Measurements from ENCODE around the gene FCHSD2. TPM values are rescaled to one million over a fixed set of nuclear protein-coding genes. Genes with fewer than 3 reads are reported as not detected.

The FCHSD2 gene
- total and polyA plus RNA-seq, 9 of the 15 experiments (the other 6 are each of a cell fraction or from before 2014, with no cell fraction given) = 1.8 to 14.7 (median 6.4) TPM

DNA sequence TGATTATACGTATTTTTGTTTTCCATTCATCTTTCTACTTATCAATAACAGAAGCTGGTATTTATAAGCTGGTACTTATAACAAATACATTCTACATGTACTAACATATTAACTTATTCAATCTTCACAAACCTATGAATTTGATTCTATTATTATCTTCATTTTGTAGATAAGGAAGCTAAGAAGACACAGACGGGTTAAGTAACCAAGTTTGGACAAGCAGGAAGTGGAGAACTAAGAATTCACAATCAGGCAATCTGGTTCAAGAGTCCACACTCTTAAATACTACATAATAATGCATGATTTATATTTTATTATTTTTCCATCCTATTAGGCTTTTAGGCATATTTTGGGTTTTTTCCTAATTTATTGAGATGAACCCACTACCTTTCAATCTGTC is 25.0 kb downstream of the FCHSD2 start:
- Histone ChIP-seq H3K4me2 (ENCODE audit: insufficient read depth, low read length) (no peak overlapping the region), H3K27me3 (ENCODE audit: control insufficient read depth in 2 of 2, insufficient read depth in 2 of 2, low read length in 2 of 2) (no peaks in the 10 kb centered on the region), H2AFZ (ENCODE audit: low read depth, low read length) (no peak overlapping the region), H3K4me3 (no peak overlapping the region), H4K20me1 (replicated peaks; ENCODE audit: control insufficient read depth, insufficient read depth, low read length) (no peaks in the 10 kb centered on the region), H3K9me1 (ENCODE audit: control insufficient read depth, insufficient read depth, low read length) (no peaks in the 10 kb centered on the region), H3K9me3 (replicated peaks; ENCODE audit: control insufficient read depth, insufficient read depth, low read depth, low read length) (peaks cover 2% of the 10 kb centered on the region; the same call in 1 of the 2 replicates), H3K79me2 (ENCODE audit: control insufficient read depth, insufficient read depth, low read length) (no peaks in the 10 kb centered on the region), H3K4me1 (replicated peaks in 1 of 2; ENCODE audit: control insufficient read depth in 2 of 2, insufficient read depth in 2 of 2, low read length in 2 of 2) (no peaks in the 10 kb centered on the region), H3K9ac (ENCODE audit: insufficient read depth in 1 of 2, low read depth in 2 of 2, low read length in 2 of 2) (no peak overlapping the region), H3K36me3 (ENCODE audit: control insufficient read depth, insufficient read depth, low read length) (no peaks in the 10 kb centered on the region), H3K27ac (ENCODE audit: extremely low read depth, low read depth, low read length) (no peak overlapping the region)
- no TSS peak for BruUV-seq (replicated peaks)
- CTCF ChIA-PET (ENCODE audit: low intra/inter-chr PET ratio) = no interaction called here
- in situ Hi-C loops (cut with MboI) (no loop called here), intact Hi-C loops (cut with micrococcal nuclease) (no loop called here)
- FAIRE-seq (no peak), ATAC-seq (no peak), DNase-seq (ENCODE audit: extremely low read depth in 1 of 4, low spot score in 3 of 4) (no peak)
- POLR2A ChIA-PET = interaction anchor here (0.9 kb wide), 1 partner anchor 18 kb away, joined by 8 read pairs; no protein-coding TSS in a partner anchor
- WGBS (ENCODE audit: insufficient coverage, low coverage, missing lambda C conversion rate) = 81% methylated on average over 2 of the region's 2 CpGs
- TF ChIP-seq ARNT (IDR thresholded peaks at IDR 0.05) = no peak
- TF ChIP-seq, protein P1, sequence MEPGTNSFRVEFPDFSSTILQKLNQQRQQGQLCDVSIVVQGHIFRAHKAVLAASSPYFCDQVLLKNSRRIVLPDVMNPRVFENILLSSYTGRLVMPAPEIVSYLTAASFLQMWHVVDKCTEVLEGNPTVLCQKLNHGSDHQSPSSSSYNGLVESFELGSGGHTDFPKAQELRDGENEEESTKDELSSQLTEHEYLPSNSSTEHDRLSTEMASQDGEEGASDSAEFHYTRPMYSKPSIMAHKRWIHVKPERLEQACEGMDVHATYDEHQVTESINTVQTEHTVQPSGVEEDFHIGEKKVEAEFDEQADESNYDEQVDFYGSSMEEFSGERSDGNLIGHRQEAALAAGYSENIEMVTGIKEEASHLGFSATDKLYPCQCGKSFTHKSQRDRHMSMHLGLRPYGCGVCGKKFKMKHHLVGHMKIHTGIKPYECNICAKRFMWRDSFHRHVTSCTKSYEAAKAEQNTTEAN (CRISPR knock-in tag; IDR thresholded peaks at IDR 0.05) = no peak
- TF ChIP-seq, protein P2, sequence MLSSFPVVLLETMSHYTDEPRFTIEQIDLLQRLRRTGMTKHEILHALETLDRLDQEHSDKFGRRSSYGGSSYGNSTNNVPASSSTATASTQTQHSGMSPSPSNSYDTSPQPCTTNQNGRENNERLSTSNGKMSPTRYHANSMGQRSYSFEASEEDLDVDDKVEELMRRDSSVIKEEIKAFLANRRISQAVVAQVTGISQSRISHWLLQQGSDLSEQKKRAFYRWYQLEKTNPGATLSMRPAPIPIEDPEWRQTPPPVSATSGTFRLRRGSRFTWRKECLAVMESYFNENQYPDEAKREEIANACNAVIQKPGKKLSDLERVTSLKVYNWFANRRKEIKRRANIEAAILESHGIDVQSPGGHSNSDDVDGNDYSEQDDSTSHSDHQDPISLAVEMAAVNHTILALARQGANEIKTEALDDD (IDR thresholded peaks at IDR 0.05) = no peak
- TF ChIP-seq, protein P3, sequence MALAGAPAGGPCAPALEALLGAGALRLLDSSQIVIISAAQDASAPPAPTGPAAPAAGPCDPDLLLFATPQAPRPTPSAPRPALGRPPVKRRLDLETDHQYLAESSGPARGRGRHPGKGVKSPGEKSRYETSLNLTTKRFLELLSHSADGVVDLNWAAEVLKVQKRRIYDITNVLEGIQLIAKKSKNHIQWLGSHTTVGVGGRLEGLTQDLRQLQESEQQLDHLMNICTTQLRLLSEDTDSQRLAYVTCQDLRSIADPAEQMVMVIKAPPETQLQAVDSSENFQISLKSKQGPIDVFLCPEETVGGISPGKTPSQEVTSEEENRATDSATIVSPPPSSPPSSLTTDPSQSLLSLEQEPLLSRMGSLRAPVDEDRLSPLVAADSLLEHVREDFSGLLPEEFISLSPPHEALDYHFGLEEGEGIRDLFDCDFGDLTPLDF (CRISPR knock-in tag; IDR thresholded peaks at IDR 0.05) = no peak
- TF ChIP-seq, protein P4, sequence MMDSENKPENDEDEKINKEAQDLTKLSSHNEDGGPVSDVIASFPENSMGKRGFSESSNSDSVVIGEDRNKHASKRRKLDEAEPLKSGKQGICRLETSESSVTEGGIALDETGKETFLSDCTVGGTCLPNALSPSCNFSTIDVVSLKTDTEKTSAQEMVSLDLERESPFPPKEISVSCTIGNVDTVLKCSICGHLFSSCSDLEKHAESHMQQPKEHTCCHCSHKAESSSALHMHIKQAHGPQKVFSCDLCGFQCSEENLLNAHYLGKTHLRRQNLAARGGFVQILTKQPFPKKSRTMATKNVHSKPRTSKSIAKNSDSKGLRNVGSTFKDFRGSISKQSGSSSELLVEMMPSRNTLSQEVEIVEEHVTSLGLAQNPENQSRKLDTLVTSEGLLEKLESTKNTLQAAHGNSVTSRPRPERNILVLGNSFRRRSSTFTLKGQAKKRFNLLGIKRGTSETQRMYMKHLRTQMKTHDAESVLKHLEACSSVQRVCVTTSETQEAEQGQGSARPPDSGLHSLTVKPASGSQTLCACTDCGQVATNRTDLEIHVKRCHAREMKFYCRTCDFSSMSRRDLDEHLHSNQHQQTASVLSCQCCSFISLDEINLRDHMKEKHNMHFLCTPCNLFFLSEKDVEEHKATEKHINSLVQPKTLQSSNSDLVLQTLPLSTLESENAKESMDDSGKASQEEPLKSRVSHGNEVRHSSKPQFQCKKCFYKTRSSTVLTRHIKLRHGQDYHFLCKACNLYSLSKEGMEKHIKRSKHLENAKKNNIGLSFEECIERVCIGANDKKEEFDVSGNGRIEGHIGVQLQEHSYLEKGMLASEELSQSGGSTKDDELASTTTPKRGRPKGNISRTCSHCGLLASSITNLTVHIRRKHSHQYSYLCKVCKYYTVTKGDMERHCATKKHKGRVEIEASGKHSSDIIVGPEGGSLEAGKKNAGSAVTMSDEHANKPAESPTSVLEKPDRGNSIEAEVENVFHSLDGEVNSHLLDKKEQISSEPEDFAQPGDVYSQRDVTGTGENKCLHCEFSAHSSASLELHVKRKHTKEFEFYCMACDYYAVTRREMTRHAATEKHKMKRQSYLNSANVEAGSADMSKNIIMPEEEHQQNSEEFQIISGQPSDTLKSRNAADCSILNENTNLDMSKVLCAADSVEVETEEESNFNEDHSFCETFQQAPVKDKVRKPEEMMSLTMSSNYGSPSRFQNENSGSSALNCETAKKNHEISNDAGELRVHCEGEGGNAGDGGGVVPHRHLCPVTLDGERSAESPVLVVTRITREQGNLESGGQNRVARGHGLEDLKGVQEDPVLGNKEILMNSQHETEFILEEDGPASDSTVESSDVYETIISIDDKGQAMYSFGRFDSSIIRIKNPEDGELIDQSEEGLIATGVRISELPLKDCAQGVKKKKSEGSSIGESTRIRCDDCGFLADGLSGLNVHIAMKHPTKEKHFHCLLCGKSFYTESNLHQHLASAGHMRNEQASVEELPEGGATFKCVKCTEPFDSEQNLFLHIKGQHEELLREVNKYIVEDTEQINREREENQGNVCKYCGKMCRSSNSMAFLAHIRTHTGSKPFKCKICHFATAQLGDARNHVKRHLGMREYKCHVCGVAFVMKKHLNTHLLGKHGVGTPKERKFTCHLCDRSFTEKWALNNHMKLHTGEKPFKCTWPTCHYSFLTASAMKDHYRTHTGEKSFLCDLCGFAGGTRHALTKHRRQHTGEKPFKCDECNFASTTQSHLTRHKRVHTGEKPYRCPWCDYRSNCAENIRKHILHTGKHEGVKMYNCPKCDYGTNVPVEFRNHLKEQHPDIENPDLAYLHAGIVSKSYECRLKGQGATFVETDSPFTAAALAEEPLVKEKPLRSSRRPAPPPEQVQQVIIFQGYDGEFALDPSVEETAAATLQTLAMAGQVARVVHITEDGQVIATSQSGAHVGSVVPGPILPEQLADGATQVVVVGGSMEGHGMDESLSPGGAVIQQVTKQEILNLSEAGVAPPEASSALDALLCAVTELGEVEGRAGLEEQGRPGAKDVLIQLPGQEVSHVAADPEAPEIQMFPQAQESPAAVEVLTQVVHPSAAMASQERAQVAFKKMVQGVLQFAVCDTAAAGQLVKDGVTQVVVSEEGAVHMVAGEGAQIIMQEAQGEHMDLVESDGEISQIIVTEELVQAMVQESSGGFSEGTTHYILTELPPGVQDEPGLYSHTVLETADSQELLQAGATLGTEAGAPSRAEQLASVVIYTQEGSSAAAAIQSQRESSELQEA (IDR thresholded peaks at IDR 0.05; ENCODE audit: low read depth) = no peak
- TF ChIP-seq LCOR (CRISPR knock-in tag; IDR thresholded peaks at IDR 0.05) = no peak
- no peak for TF ChIP-seq GTF2E2 (tag; IDR thresholded peaks at IDR 0.05)
- no peak for TF ChIP-seq PRMT5 (CRISPR knock-in tag; IDR thresholded peaks at IDR 0.05)
- no peak for TF ChIP-seq ZC3H11A (IDR thresholded peaks at IDR 0.05; ENCODE audit: low read depth, low read length)
- no peak for TF ChIP-seq KAT2B (IDR thresholded peaks at IDR 0.05; ENCODE audit: low read depth, low read length)
- TF ChIP-seq FOSL1 (tag; conservative IDR thresholded peaks at IDR 0.05) = no peak
- TF ChIP-seq ZNF23 (CRISPR knock-in tag; IDR thresholded peaks at IDR 0.05) = no peak

Measured in K562 (cell line).